HG02970 (cell line): ENCODE measurements around the gene ANKRD60.

Source experiments
- ATAC-seq: cut with Tn5 transposase; IDR thresholded peaks from one replicate; pipeline ENCODE4 v1.9.1; 2021; ENCODE audit warnings: mild to moderate bottlenecking, moderate library complexity, moderate number of reproducible peaks; ENCODE audit not compliant: unreplicated experiment, low FRiP score

The ANKRD60 gene, protein sequence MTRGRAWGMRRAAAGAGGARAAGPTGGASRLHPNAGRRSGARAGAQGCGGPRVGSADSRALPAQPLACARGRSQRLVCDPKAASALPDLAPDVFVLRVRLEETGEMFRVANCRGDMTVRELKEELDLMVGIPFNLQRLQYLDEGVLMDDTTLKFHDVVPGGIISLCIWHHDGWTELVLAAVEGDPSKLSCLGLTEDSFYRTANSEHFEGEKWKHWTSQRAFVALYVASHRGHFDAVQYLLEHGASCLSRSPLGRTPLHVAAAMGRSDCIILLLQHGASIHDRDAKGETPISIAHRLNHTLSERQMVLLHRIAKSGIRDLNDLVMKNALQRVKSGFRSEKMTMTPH

DNA sequence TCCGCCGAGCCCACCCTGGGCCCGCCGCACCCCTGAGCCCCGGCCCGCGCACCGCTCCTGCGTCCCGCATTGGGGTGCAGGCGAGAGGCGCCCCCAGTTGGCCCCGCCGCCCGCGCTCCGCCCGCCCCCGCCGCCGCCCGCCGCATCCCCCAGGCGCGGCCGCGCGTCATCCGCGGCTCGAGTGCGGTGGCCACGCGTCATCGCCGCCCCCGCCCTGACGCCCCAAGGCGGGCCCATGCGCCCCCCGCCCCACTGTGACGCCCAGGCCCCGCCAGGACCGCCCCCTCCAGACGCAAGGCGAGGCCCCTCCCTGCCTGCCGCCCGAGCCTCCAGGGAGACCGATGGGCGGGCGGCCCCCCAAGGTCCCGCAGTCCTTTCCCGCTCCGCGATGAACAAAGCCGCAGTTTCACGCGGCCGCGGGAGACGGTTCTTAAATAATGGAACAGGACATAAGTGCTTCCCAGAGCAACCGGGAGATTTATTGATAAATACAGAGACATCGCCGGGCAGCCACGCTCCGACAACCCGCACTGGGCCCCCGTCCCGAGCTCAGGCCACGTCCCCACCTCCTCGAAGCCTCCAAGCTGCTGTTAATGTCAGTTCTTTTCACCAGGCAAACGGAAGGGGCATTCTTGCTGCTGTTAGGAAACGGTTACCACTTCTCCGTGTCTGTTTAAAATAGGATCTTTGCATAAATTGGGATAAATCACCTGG lies at the start of gene ANKRD60:
ANKRD60 (minus strand) TSS at position 170 of the 714 bp plus-strand sequence; CDS start at position 170, 0 bp downstream.
- no peak for ATAC-seq

DNA sequence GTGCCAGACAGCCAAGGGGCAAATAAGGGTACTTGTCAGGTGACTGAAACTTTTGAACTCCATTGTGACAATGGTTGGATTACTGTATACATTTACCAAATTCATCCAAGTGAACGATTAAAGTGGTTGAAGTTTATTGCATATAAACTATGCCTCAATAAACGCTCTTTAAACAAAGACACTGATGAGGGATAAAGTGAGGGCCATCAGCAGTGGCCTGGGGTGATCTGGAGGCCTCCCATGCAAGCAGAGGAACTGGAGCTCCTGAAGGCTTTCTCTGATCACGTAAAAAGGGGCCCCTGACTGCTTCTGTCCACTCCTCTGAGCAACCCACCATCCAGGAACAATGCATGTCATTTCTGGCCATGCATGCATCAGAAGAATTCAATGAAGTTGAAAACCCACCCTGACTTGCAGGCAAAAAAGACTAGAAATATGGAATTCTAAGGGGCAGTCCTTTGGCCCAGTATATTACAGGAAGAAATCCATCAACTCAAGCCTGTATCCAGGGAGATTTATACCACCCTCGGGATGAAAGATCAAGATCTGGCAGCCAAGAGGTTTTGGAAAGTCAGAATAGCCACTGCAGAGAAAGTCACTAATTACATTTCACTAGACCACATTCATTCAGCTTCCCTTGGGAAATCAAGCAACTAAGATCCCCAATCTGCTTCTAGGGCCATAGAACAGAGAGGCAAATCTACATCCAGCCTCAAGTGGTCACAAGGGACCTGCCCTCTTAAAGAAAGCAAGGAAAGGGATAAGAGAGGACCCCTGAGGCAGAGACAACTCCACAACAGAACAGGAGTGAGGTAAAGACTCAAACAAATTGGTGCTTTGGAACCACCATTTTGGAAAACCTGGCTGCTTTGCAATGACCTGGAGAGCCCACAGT lies 49.4 kb upstream of the ANKRD60 start:
- no peak for ATAC-seq

DNA sequence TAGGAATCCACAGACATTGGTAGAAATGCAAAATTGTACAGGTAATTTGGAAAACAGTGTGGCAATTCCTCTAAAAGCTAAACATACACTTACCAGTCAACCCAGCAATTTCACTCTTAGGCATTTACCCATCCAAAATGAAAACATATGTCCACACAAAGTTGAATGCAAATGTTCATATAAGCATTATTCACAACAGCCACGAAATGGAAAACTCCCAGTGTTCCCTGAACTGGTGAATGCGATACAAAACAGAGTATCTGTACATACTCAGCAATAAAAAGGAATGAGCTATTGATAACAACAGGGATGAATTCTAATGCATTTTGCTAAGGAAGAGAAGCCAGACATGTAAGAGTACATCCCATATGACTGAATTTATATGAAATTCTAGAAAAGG lies 48.7 kb upstream of the ANKRD60 start:
- no peak for ATAC-seq

DNA sequence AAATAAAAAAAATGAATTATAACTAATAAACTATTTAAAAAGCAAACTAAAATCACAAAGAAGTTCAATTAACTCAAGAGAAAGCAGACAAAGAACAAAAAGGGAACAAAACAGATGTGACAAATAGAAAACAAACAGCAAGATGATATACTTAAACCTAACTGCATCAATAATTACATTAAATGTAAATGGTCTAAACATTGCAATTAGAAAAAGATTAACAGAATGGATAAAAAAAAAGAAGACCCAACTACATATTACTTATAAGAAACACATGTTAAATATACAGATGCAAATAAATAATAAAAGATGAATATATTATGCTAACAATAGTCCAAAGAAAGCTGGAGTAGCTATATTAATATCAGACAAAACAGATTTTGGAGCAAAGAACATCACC lies 45.9 kb upstream of the ANKRD60 start:
- ATAC-seq: no peak

DNA sequence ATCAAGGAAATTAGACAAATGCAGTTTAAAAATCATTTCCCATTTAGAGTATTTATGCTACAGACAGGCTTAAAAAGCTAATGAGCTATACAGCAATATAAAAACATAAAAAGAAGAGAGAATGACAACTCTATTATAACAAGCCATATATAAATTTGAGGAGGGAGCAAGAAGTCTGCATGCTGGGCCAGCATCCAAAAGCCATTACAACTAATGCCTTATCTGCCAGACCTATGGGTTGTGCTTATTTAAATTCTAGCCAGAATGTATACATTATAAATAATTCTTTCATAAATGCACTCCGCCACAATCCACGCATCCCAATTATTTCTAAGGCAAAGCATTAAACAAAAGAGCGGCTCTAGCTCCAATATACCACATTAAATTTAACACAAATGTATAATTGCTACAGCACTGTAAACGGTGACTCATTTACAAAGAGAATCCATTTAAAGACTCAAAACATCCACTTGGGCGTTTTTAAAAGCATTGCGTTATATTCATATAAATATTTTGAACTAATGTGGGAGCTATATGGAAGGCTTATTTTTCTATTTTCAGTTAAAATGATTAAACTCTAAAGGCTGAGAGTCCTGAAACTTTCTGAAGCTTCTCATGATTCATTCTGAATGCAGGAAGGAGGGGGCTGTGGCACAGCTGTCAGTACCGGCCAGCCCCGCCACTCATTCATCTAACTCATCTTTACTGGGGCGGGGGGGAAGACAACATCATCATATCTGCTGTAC lies 43.3 kb upstream of the ANKRD60 start:
- no peak for ATAC-seq

DNA sequence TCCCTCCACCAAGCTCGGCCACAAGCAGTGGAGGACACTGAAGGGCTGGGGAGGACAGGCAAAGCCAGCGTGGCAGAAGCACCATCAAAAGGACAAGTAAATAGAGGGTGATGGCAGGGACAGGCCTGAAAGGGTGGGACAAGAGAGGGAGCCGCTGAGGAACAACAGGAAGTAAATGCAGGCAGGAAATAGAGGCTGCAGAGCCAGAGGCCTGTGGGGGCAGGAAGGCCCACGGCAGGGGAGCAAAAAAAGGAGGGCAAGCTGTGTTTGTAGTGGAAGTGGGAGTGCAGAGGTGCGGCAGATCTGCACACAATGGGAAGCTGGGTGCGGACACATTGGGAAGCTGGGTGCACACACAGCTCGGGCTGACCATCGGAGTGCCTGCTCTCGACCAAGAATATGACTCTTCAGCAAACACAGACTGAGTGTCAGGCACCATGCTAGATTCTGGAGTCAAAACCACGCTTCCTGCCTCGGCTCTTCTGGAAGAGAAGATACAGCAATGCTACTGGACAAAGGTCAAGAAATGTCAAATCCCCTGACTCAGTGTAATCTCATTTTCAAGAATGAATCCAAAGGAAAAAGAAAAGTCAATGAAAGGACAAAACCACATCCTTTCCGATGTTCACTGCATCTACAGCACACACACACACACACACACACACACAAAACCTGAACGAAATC lies 40.6 kb upstream of the ANKRD60 start:
- no peak for ATAC-seq

DNA sequence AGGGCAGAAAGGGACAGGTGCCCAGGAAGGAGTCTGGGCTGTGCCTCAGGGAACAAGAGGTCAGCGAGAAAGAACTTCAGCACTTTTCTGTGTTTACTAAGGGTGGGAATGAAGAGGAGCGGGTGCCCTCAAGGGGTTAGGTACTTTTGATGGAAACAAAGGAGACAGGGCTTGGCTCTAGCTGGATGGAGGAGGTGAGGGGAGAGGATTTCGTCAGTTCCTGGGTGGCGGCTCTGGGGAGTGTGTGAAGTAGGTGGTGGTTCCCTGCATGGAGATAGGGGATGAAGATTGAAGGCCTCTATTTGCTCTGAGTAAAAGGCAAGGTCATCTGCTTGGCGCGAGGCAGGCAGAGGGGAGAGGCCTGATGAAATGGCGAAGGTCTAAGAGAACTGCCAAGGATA lies 40.0 kb upstream of the ANKRD60 start:
- no peak for ATAC-seq

DNA sequence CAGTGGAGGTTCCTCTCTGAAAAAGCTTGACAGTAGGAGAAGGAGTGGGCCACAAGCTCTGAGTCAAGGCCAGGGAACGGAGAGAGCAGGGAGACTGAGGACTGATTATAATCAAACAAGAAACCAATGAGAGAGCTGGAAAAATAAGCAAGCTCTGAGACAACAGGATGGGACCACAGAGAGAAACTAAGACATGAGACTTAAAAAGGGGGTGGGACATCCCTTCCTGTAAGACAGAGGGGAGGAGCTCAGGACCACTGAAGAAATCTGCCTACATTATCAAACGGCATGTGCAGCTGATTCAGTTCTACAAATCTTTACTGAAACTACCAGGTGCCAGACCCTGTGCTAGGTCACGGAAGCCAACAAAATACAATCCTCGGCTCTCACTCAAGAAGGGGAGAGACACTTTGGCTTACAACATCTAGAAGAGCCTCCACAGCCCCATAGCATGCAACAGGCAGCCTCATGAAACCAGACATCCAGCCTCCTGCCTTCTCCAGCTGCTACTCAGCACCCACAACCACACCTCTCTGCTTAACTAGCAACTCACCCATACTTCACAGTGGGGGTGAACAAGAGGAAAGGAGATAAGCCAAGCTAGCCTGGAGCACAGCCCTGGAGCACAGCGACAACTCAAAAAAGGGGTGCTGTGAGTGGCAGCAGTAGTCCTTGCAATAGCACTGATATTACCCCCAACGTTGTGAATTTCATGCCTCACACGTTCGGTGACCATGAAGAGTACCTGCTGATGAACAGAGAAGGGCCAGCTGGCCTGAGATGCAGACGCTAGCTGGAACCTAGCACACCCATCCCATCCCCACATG lies 39.1 kb upstream of the ANKRD60 start:
- ATAC-seq: no peak

DNA sequence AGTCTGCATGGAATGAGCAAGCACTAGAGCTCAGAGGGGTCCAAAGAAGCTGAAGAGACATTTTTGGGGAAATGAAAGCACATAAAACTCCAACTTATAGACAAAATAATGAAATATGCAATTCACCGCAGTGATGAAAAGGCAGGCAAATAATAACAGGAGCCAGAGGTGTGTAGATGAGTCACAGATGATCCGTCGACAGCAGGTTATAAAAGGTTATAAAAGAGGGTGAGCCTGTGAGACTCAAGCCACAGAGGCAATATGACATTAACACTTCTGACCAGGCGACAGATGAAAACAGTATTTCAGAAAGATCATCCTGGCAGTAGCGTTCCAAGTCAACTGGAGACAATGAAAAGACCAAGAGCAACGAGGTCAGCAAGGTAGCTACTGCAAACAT lies 35.8 kb upstream of the ANKRD60 start:
- no peak for ATAC-seq

DNA sequence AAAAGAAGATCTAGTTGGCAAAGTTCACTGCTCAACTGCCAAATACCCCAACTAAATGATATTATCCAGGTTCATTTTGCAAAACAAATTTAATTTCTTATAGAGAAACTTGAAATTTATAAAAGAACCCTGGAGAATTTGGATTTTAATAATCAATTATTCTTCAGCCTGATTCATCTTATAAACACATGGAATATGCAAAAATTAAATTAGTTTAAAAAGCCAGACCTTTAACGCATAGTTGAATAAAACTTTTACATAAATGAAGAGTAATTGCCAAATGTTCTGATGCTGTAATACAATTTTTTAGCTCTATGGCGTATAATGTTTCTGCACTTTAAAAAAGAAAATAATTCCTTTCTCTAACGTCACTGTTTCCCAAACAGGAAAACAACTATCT lies 33.2 kb upstream of the ANKRD60 start:
- ATAC-seq: no peak

DNA sequence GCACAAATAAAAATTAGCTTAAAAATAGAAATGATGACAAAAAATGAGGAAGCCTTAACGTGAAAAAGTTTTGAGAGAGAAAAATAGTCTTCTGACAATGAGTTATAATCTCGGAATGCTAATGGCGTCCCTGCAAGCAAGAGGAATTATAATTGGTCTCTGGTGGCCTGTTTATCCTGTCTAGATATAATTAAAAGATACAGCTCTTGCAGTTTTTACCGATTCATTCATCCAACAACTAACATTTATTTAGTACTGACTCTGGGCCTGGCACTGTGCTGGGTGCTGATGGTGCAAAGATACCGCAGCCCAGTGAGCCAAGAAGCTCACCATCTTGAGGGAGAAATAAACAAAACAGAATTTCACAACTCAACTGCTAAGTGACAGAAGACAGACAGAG lies 31.6 kb upstream of the ANKRD60 start:
- no peak for ATAC-seq

DNA sequence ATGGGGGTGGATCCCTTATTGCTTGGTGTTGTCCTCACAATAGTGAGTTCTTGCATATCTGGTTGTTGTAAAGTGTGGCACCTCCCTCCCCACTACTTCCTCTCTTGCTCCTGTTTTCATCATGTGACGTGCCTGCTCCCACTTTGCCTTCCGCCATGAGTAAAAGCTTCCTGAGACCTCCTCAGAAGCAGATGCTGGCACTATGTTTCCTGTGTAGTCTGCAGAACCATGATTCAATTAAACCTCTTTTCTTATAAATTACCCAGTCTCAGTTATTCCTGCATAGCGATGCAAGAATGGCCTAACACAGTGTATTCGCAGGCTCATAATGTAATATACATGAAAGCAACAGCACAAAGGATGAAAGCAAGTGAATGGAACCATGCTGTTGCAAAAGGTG lies 28.4 kb upstream of the ANKRD60 start:
- ATAC-seq: no peak

DNA sequence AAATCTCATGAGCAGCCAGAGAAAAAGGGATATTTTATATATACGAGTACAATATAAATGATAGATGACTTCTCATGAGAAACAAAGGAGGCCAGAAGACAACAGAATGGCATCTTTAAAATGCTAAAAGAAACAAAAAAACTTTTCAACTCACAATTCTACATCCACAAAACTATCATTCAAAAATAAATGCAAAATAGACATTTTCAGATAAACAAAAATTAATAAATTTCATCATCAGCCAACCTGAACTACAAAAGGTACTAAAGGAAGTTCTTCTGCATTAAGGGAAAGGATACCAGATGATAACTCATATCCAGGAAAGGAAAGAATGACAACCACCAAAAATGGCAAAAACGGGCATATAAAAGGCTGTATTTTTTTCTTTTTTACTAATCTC lies 27.9 kb upstream of the ANKRD60 start:
- ATAC-seq: no peak

DNA sequence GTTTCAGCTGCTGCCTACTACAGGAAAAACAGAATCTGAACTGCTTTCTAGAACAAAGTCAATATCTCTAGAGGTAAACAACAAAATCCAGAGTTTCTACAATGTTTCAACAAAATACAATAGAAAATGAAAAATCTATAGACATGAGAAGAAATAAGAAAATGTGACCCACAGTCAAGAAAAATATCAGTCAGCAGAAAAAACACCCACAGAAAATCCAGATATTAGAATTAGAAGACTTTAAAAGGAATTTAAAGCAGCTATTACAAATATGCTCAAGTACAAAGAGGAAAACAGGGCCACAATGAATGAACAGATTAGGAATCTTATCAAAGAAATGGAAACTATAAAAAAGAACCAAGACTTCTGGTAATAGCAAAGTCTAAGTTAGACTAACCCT lies 26.4 kb upstream of the ANKRD60 start:
- ATAC-seq: no peak

DNA sequence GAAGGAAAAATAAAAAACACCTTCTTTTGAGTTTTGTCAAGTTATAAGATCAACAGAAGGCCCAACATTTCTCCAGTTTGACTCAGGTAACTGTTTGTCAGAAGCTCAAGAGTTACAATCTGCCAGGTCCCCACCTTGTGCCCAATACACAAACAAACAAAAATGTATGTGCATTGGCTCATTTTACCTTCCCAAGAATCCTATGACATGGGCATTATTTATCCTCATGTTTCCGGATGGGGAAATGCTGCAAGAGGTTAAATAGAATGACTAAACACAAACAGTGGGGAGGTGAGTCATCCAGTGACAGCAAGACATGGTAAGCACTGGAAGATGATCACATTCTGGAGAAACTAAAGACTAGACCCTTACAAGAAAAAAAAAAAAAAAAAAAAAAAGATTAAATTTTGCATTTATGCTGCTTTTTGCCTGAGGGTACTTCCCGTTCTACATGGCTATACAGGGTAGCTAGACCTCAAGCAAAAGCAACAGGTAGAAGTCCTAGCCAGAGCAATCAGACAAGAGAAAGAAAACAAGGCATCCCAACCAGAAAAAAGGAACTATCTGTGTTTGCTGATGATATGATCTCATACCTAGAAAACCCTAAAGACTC lies 23.6 kb upstream of the ANKRD60 start:
- no peak for ATAC-seq

DNA sequence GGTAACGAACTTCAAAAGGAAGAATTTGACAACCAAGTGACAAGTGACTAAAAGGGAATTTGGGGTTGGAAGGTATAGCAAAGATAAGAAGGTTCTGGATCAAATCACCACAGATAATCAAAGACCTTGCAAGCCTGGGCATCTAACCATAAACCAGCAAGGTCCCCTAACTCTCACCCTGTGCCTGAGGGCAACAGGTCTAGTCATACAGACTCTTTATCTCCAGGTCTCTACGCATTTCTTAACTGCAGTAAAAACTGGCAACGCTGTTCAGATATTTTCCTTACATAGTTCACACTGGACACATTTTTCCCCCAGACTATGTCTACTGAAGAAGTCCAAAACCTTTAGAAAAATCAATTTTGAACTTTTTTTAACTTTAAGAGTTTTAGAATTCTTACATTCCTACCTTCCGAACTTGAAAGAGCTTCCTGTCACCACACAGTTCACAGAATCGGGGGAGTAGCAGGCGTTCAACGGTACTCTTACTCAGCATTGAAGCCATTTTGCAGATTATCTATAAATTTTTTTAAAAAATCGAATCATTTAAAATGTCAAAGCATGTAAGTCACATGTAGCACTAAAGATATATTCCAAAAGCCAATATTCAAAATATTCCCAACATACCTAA lies 23.0 kb upstream of the ANKRD60 start:
- ATAC-seq: no peak

DNA sequence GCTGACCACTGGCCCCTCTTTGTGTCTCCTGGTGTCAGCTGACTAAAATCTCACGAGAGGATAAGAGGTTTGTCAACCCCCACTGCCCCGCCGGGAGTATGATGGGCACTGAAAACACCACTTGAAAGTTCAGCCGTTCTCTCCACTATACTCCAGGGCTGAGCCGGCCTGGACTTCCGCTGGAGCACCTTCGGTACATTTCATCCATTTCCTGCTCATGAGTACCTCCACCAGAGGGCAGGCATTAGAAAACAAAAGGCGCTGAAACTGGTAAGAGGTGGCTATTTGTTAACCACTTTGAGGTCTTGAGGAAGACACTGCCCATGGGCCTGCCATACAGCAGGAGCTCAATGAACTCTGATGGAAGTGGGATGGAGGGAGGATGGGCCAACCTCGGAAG lies 17.9 kb upstream of the ANKRD60 start:
- no peak for ATAC-seq

DNA sequence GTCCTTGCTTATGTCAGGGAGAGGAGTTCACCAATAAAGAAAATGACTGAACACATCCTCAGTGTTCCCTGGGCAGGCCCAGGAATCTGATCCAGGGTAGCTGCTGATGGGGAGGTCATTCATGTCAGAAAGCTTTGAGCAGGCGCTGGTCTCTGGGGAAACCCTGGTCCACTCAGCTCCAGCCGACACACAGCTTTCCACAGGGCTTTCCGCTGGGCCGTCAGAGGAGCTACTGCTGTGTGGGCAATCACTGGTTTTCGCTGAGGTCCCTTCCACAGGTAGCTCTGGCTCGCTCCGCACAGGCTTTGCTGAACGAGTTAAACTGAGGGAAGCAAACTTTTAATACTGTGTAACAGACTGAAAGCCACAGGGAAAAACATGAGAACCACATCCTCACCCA lies 17.5 kb upstream of the ANKRD60 start:
- ATAC-seq: no peak
